Uterus (tissue), 2 donors: Measurements from ENCODE around the gene PLCB3.

Experiments
- CTCF ChIP-seq, 4 experiments: fragments of 200-600 bp in 2 of 4; fragments of 450-650 bp in 2 of 4; sonication (generic) in 2 of 4; IDR thresholded peaks; one replicate each; pipeline ENCODE4 v1.5.1; 2016 to 2019; ENCODE audit warnings: antibody characterized with exemption in 4 of 4, mild to moderate bottlenecking in 2 of 4, moderate library complexity in 1 of 4
- POLR2A ChIP-seq, 2 donors: fragments of 450-650 bp; IDR thresholded peaks; one replicate each; pipeline ENCODE4 v1.6.1; 2016; ENCODE audit warnings: antibody characterized with exemption in 2 of 2, mild to moderate bottlenecking in 1 of 2, moderate library complexity in 1 of 2

GRCh38 chr11:64289002-64289564 is 37.8 kb downstream of the PLCB3 start:
- TF ChIP-seq CTCF (IDR thresholded peaks at IDR 0.05), result no peak
- TF ChIP-seq POLR2A (IDR thresholded peaks at IDR 0.05), result no peak
